K562 (cell line): ENCODE results near the gene KPNA3. TPM values are rescaled to one million over a fixed set of nuclear protein-coding genes. Genes with fewer than 3 reads are reported as not detected.

Experiments
- ATAC-seq: fragments of 200-7000 bp; cut with Tn5 transposase; 3 replicates; pipeline ENCODE4 v1.9.1; 2020; ENCODE audit warnings: moderate library complexity
- BruUV-seq: library from RNA; stranded (reverse); fragments of 400-500 nt; replicated peaks from 2 replicates; lab custom pipeline; 2021; lab: Mats Ljungman, UMichigan
- CTCF ChIA-PET: fragments of 300-600 bp; formaldehyde crosslinking; extraction: SDS; loops from one replicate; lab custom pipeline; 2021; ENCODE audit warnings: low intra/inter-chr PET ratio; lab: Yijun Ruan, JAX
- POLR2A ChIA-PET: fragments of 300-600, 350-650 bp; sonication (Branson Sonifier 250); formaldehyde crosslinking; extraction: SDS; loops from one replicate; lab custom pipeline; 2021; ENCODE audit warnings: antibody characterized with exemption, inconsistent platforms; lab: Yijun Ruan, JAX
- DNase-seq, 4 experiments: peaks; one replicate each; pipeline versions ENCODE4 v3.0.0 to v3.0.0-alpha.2; 2011 to 2018; ENCODE audit warnings: low spot score in 3 of 4, mixed read lengths in 3 of 4; ENCODE audit errors: extremely low read depth in 1 of 4
- FAIRE-seq: peaks from 2 replicates; lab custom pipeline; 2011; peaks lifted over from hg19 to GRCh38; lab: Jason Lieb, UNC
- H2AFZ ChIP-seq: 2 replicates; pipeline ENCODE4 v1.6.0; 2011; ENCODE audit warnings: low read depth, low read length, control low read depth, inconsistent platforms
- H3K27ac ChIP-seq: fragments of 200-600 bp; 3 replicates; pipeline ENCODE4 v1.8.0; 2011; ENCODE audit warnings: low read depth, mild to moderate bottlenecking, control low read depth, inconsistent platforms, low read length, moderate library complexity, mixed read lengths; ENCODE audit errors: extremely low read depth
- H3K27me3 ChIP-seq, 2 experiments: fragments of 300-600 bp in 1 of 2; 2 replicates in 1 of 2; 3 replicates in 1 of 2; pipeline versions ENCODE4 v1.6.0 to v1.8.0; 2011; ENCODE audit warnings: inconsistent platforms in 2 of 2, low read length in 2 of 2, mild to moderate bottlenecking in 1 of 2, mixed read lengths in 1 of 2, moderate library complexity in 1 of 2; ENCODE audit not compliant: control insufficient read depth in 2 of 2, insufficient read depth in 2 of 2
- H3K36me3 ChIP-seq: fragments of 300-600 bp; 3 replicates; pipeline ENCODE4 v1.8.0; 2011; ENCODE audit warnings: mild to moderate bottlenecking, low read length, inconsistent platforms; ENCODE audit not compliant: control insufficient read depth, insufficient read depth
- H3K4me1 ChIP-seq, 2 experiments: fragments of 200-600 bp in 1 of 2; replicated peaks in 1 of 2; 2 replicates in 1 of 2; 3 replicates in 1 of 2; pipeline versions ENCODE4 v1.5.1 to v1.8.0; 2011; ENCODE audit warnings: inconsistent platforms in 2 of 2, low read length in 2 of 2, mild to moderate bottlenecking in 1 of 2, mixed read lengths in 1 of 2, moderate library complexity in 1 of 2; ENCODE audit not compliant: control insufficient read depth in 2 of 2, insufficient read depth in 2 of 2
- H3K4me2 ChIP-seq: 2 replicates; pipeline ENCODE4 v1.6.1; 2011; ENCODE audit warnings: low read length, control low read depth, inconsistent platforms, mixed read lengths; ENCODE audit not compliant: insufficient read depth
- H3K4me3 ChIP-seq: fragments of 200-600 bp; sonication (generic), shearing (Covaris generic); 2 replicates; pipeline ENCODE4 v1.5.1; 2016; ENCODE audit warnings: control low read depth, inconsistent platforms
- H3K79me2 ChIP-seq: fragments of 200-600 bp; 3 replicates; pipeline ENCODE4 v1.8.0; 2011; ENCODE audit warnings: low read length, inconsistent platforms; ENCODE audit not compliant: control insufficient read depth, insufficient read depth
- H3K9ac ChIP-seq, 2 experiments: 2 replicates each; pipeline versions ENCODE4 v1.6.0 to v1.6.1; 2011; ENCODE audit warnings: low read depth in 2 of 2, low read length in 2 of 2, control low read depth in 1 of 2, inconsistent platforms in 1 of 2, mild to moderate bottlenecking in 1 of 2, mixed read lengths in 1 of 2; ENCODE audit not compliant: insufficient read depth in 1 of 2
- H3K9me1 ChIP-seq: one replicate; pipeline ENCODE4 v1.6.0; 2011; ENCODE audit warnings: inconsistent platforms, mild to moderate bottlenecking, low read length, moderate library complexity; ENCODE audit not compliant: control insufficient read depth, insufficient read depth
- H3K9me3 ChIP-seq: replicated peaks from 2 replicates; pipeline ENCODE4 v1.5.1; 2011; ENCODE audit warnings: low read depth, low read length, inconsistent platforms; ENCODE audit not compliant: control insufficient read depth, insufficient read depth
- H4K20me1 ChIP-seq: replicated peaks from 2 replicates; pipeline ENCODE4 v1.6.1; 2011; ENCODE audit warnings: low read length, inconsistent platforms, mixed read lengths; ENCODE audit not compliant: control insufficient read depth, insufficient read depth
- DACH1 ChIP-seq: fragments of 450-650 bp; IDR thresholded peaks from 2 replicates; pipeline ENCODE4 v1.6.1; 2018; ENCODE audit not compliant: partially characterized antibody
- JUND ChIP-seq, 2 experiments: IDR thresholded peaks; 2 replicates in 1 of 2; 3 replicates in 1 of 2; pipeline ENCODE4 v1.6.1; 2011; ENCODE audit warnings: borderline replicate concordance in 2 of 2, low read depth in 2 of 2, low read length in 2 of 2, improper control_type of control experiment in 1 of 2, missing biosample characterization in 1 of 2, missing genetic modification characterization in 1 of 2, missing genetic modification reagents in 1 of 2
- NR4A1 ChIP-seq, 2 experiments: fragments of 250-450 bp in 1 of 2; fragments of 450-650 bp in 1 of 2; sonication (Bioruptor Pico) in 1 of 2; IDR thresholded peaks; 2 replicates each; pipeline versions ENCODE4 v1.4.0 to v1.6.1; 2016 to 2020; ENCODE audit warnings: mild to moderate bottlenecking in 2 of 2, missing compliant biosample characterization in 1 of 2, missing genetic modification characterization in 1 of 2, moderate library complexity in 1 of 2
- NUFIP1 ChIP-seq: fragments of 450-650 bp; IDR thresholded peaks from 2 replicates; pipeline ENCODE4 v1.6.1; 2018; ENCODE audit not compliant: partially characterized antibody
- PPARD ChIP-seq: fragments of 250-450 bp; sonication (Bioruptor Pico); IDR thresholded peaks from 2 replicates; pipeline ENCODE4 v1.8.0; 2022; ENCODE audit warnings: inconsistent platforms, mild to moderate bottlenecking, moderate library complexity
- RNF2 ChIP-seq: sonication (generic); IDR thresholded peaks from 2 replicates; pipeline ENCODE4 v1.6.1; 2016
- RUNX1 ChIP-seq: sonication (generic); IDR thresholded peaks from 2 replicates; pipeline ENCODE4 v1.6.1; 2016; ENCODE audit warnings: antibody characterized with exemption, low read depth
- SIN3A ChIP-seq, 2 experiments: fragments of 150-350 bp in 1 of 2; IDR thresholded peaks; 2 replicates each; pipeline ENCODE4 v1.6.1; 2011 to 2016; ENCODE audit warnings: borderline replicate concordance in 2 of 2, low read depth in 2 of 2, low read length in 2 of 2, mild to moderate bottlenecking in 2 of 2, moderate library complexity in 2 of 2; ENCODE audit not compliant: control insufficient read depth in 1 of 2
- TFAM ChIP-seq: fragments of 250-450 bp; sonication (Bioruptor Pico); conservative IDR thresholded peaks from 2 replicates; pipeline ENCODE4 v1.5.0; 2021; ENCODE audit warnings: mild to moderate bottlenecking, moderate library complexity
- ZKSCAN3 ChIP-seq: fragments of 250-450 bp; sonication (Bioruptor Pico); IDR thresholded peaks from 2 replicates; pipeline ENCODE4 v1.4.0; 2020
- ZNF232 ChIP-seq: sonication (generic); formaldehyde crosslinking; IDR thresholded peaks from 2 replicates; pipeline ENCODE4 v1.8.0; 2022; ENCODE audit warnings: mild to moderate bottlenecking, missing genetic modification reagents
- WGBS: fragments of 100-300 bp; shearing (Covaris generic); methylation state at CpG from one replicate; pipeline ENCODE4 v1.1.6; 2016; ENCODE audit warnings: low coverage, mixed read lengths; ENCODE audit not compliant: insufficient coverage; ENCODE audit errors: missing lambda C conversion rate; 5-methylcytosine and 5-hydroxymethylcytosine counted together
- in situ Hi-C: fragments of 300-500 bp; cut with MboI; formaldehyde crosslinking; loops from 4 replicates; pipeline ENCODE4 v1.15.0; 2018; ENCODE audit warnings: inconsistent platforms, mixed read lengths
- intact Hi-C: fragments of 100-400 bp; cut with micrococcal nuclease; formaldehyde crosslinking; loops from 2 replicates; pipeline ENCODE4 v1.14.2; 2022
- polyA plus RNA-seq, 8 experiments: library from polyadenylated mRNA; depleted of rRNA in 4 of 8; stranded (reverse) in 5 of 8; unstranded in 3 of 8; fragments of >200 nt; fragmentation: Nextera tagmentation in 2 of 8; fragmentation: Illumina TruSeq in 1 of 8; extraction: Ambion mirVana in 2 of 8; extraction: Trizol in 1 of 8; gene quantifications; 2 replicates each; pipeline versions ENCODE4 v1.2.1 to v1.2.3, GENCODE V29; 2011 to 2014; ENCODE audit warnings: inconsistent platforms in 1 of 8, missing spikeins in 1 of 8
- total RNA-seq, 7 experiments: library from RNA; depleted of rRNA in 6 of 7; stranded (reverse); fragments of >200 nt in 6 of 7; fragmentation: Illumina TruSeq in 2 of 7; extraction: Trizol in 2 of 7; gene quantifications; 2 replicates each; pipeline versions ENCODE4 v1.2.1 to v1.2.3, GENCODE V29; 2011 to 2021; ENCODE audit warnings: low replicate concordance in 1 of 7
- TF ChIP-seq, protein P1 (sequence below): fragments of 250-450 bp; sonication (Bioruptor Pico); IDR thresholded peaks from 2 replicates; pipeline ENCODE4 v1.8.0; 2021; ENCODE audit warnings: borderline replicate concordance, mild to moderate bottlenecking, moderate library complexity; ENCODE audit not compliant: poor library complexity, severe bottlenecking
- TF ChIP-seq, protein P2 (sequence below), 3 experiments: IDR thresholded peaks in 2 of 3; conservative IDR thresholded peaks in 1 of 3; 2 replicates each; pipeline ENCODE4 v1.5.1; 2011 to 2012; ENCODE audit warnings: low read length in 3 of 3, mild to moderate bottlenecking in 3 of 3, control low read depth in 2 of 3, improper control_type of control experiment in 1 of 3, inconsistent platforms in 1 of 3, low read depth in 1 of 3, mixed read lengths in 1 of 3, moderate library complexity in 1 of 3; ENCODE audit not compliant: insufficient read depth in 2 of 3
- TF ChIP-seq, protein P3 (sequence below): sonication (generic); formaldehyde crosslinking; IDR thresholded peaks from 2 replicates; pipeline ENCODE4 v1.8.0; 2022; ENCODE audit warnings: mild to moderate bottlenecking, missing genetic modification reagents

The KPNA3 gene
- total and polyA plus RNA-seq, 9 of the 15 experiments (the other 6 are each of a cell fraction or from before 2014, with no cell fraction given), result 8.5 to 23.4 (median 15.7) TPM

GRCh38 chr13:49791315-49791710 lies 1.2 kb downstream of the KPNA3 start:
- Histone ChIP-seq H3K9me3 (no peaks in the 10 kb centered on the region), H3K27me3 (no peaks in the 10 kb centered on the region), H3K9me1 (no peaks in the 10 kb centered on the region), H3K79me2 (peaks cover 56% of the 10 kb centered on the region), H3K27ac (peak overlapping the region; percentile 96), H3K9ac (peak overlapping the region; percentile 73 to 95; a peak in 3 of 4 replicates), H4K20me1 (no peaks in the 10 kb centered on the region; the same call in 1 of the 2 replicates), H2AFZ (peak overlapping the region; percentile 70), H3K36me3 (peaks cover 7% of the 10 kb centered on the region; the same call in 1 of the 3 replicates), H3K4me2 (peak overlapping the region; percentile 91), H3K4me3 (peak overlapping the region; percentile 78), H3K4me1 (peaks cover 22 to 30% of the 10 kb centered on the region in 2 experiments; a peak in 4 of 5 replicates)
- intact Hi-C loops, result loop anchor here (1.0 to 5.0 kb wide), 3 partner anchors 57 to 139 kb away; no protein-coding TSS in a partner anchor
- WGBS, result 6% methylated on average over 9 of the region's 9 CpGs
- no peak for ATAC-seq
- peak in 1 of 4 experiments; percentile 55 for DNase-seq
- ChIA-PET POLR2A (interaction anchor here (2.4 kb wide), 1 partner anchor 9 kb away, joined by 11 read pairs; no protein-coding TSS in a partner anchor), CTCF (interaction anchor here (0.6 kb wide), 1 partner anchor 100 kb away, joined by 3 read pairs; the partner anchor contains the start of gene EBPL)
- in situ Hi-C loops, result no loop called here
- no peak for FAIRE-seq
- BruUV-seq, result no TSS peak
- no peak for TF ChIP-seq RNF2
- no peak for TF ChIP-seq TFAM
- TF ChIP-seq PPARD (CRISPR knock-in tag), result no peak
- TF ChIP-seq JUND (IDR thresholded peaks at IDR 0.05; ENCODE audit: borderline replicate concordance, low read depth, low read length), result no peak
- no peak for TF ChIP-seq JUND (tag; IDR thresholded peaks at IDR 0.05; ENCODE audit: borderline replicate concordance, low read depth, low read length)
- TF ChIP-seq, protein P1, sequence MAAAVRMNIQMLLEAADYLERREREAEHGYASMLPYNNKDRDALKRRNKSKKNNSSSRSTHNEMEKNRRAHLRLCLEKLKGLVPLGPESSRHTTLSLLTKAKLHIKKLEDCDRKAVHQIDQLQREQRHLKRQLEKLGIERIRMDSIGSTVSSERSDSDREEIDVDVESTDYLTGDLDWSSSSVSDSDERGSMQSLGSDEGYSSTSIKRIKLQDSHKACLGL (CRISPR knock-in tag), result no peak
- TF ChIP-seq ZKSCAN3, result no peak
- no peak for TF ChIP-seq DACH1
- no peak for TF ChIP-seq ZNF232 (CRISPR knock-in tag)
- peak in 1 of 2 experiments; percentile 11; a peak in 1 of 4 replicates for TF ChIP-seq SIN3A (IDR thresholded peaks at IDR 0.05; ENCODE audit: borderline replicate concordance in 2 of 2, control insufficient read depth in 1 of 2, low read depth in 2 of 2, low read length in 2 of 2)
- no peak for TF ChIP-seq NR4A1 (CRISPR knock-in tag; IDR thresholded peaks at IDR 0.05)
- no peak for TF ChIP-seq NR4A1 (tag; IDR thresholded peaks at IDR 0.05)
- no peak for TF ChIP-seq RUNX1
- TF ChIP-seq, protein P2, sequence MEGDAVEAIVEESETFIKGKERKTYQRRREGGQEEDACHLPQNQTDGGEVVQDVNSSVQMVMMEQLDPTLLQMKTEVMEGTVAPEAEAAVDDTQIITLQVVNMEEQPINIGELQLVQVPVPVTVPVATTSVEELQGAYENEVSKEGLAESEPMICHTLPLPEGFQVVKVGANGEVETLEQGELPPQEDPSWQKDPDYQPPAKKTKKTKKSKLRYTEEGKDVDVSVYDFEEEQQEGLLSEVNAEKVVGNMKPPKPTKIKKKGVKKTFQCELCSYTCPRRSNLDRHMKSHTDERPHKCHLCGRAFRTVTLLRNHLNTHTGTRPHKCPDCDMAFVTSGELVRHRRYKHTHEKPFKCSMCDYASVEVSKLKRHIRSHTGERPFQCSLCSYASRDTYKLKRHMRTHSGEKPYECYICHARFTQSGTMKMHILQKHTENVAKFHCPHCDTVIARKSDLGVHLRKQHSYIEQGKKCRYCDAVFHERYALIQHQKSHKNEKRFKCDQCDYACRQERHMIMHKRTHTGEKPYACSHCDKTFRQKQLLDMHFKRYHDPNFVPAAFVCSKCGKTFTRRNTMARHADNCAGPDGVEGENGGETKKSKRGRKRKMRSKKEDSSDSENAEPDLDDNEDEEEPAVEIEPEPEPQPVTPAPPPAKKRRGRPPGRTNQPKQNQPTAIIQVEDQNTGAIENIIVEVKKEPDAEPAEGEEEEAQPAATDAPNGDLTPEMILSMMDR (IDR thresholded peaks at IDR 0.05 in 2 of 3, conservative IDR thresholded peaks at IDR 0.05 in 1 of 3; ENCODE audit: insufficient read depth in 2 of 3, low read depth in 1 of 3, low read length in 3 of 3), result peak in 1 of 3 experiments; percentile 28; a peak in 2 of 6 replicates
- TF ChIP-seq, protein P3, sequence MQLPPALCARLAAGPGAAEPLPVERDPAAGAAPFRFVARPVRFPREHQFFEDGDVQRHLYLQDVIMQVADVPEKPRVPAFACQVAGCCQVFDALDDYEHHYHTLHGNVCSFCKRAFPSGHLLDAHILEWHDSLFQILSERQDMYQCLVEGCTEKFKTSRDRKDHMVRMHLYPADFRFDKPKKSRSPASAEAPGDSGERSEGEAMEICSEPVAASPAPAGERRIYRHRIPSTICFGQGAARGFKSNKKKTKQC (CRISPR knock-in tag), result no peak
- no peak for TF ChIP-seq NUFIP1
